GM18951 (cell line): ENCODE data around the gene ZNF689.
A peak's percentile ranks its signal among the peaks of the same experiment; 100 is the strongest.

Experiments used
- POLR2A ChIP-seq: IDR thresholded peaks from 4 replicates; pipeline ENCODE4 v1.6.1; 2011; ENCODE audit warnings: mild to moderate bottlenecking; ENCODE audit not compliant: insufficient read length, insufficient read depth; ENCODE audit errors: extremely low read depth
- in situ Hi-C: fragments of 300-500 bp; cut with MboI; formaldehyde crosslinking; loops from one replicate; pipeline ENCODE4 v1.12.0; 2022; ENCODE audit warnings: low sequenced_read_pairs, mixed read lengths, inconsistent platforms; ENCODE audit not compliant: unreplicated experiment

Gene ZNF689

GRCh38 chr16:30609926-30610839 is at the start of gene ZNF689:
Gene ZNF689, minus strand, starts transcription at chr16:30610389. Its CDS starts 348 bp downstream, at chr16:30610041.
- TF ChIP-seq POLR2A, result peak; percentile 71
- in situ Hi-C loops, result no loop called here

GRCh38 chr16:30658731-30659506 is 48.7 kb upstream of the ZNF689 start:
- peak; percentile 40 for TF ChIP-seq POLR2A
- in situ Hi-C loops, result no loop called here

DNA sequence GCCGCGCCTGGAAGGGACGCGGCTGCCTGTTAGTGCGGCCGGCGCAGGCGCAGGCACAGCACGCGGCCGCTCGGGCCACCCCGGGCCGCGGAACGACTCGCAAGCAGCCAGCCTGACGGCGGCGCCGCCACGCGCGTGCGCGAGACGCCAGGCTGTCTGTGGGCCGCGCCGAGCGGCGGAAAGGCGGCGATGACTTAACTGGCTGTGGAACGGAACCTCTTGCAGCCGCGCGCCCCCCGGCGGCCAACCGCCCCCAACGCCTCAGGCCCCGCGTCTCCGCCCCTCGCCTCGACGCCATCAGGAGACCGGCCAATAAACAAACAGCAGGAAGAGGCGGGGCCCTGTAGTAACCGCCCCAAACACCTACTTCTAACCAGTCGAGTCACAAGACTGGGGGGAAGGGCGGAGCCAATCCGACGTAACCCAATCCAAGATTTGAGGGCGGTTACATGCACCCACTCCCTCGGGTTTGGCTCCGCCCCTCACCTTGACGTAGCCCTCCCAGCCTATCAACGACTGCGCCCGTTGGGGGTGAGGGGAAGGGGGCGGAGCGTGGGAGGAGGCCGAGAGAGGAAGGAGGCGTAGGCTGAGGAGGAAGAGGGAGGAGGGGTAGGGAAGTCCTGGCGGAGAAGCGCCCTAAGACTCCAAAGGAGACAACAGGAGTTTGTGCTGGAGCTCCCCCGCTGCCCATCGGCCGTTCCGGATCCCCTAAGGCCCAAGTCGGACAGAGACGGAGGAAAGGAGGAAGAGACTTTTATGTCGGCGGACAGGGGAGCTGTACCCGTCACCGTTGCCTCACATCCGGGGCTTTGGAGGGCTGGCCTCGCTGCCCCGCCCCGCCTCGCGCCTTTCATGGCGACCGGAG is 47.9 kb upstream of the ZNF689 start, which contains the start of gene FBRS:
Gene FBRS, plus strand, starts transcription at position 566 of the 865 bp plus-strand sequence. CDS start 1,088 bp downstream, outside the sequence.
- in situ Hi-C loops, result no loop called here
- peak; percentile 82 for TF ChIP-seq POLR2A

- TF ChIP-seq POLR2A, result no peak
These were observed 47.0 kb upstream of the ZNF689 start for GRCh38 chr16:30656974-30657865.

GRCh38 chr16:30656388-30656787 is 46.2 kb upstream of the ZNF689 start:
- in situ Hi-C loops, result no loop called here
- no peak for TF ChIP-seq POLR2A

More at GRCh38 chr16:30656974-30657865, 47.0 kb upstream of the ZNF689 start:
- in situ Hi-C loops, result no loop called here

DNA sequence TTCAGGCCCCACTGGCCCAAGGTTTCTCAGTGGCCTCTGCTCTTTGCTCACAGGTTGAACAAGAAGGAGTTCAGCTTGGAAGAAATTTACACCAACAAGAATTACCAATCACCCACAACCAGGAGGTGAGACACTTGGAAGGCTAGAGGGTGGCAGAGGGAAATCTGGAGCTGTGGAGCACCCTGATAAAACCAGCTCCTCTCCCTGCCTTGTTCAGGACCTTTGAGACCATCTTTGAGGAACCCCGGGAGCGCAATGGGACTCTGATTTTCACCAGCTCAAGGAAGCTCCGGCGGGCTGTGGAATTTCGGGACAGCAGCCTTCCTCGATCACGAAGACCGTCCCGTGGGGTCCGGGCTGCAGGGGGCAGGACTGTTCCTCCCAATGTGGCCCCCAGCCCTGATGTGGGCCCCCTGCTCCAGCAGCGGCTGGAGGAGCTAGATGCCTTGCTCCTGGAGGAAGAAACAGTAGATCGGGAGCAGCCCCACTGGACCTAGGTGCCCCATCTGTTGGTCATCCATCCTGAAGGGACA is 45.7 kb upstream of the ZNF689 start:
- in situ Hi-C loops, result no loop called here
- no peak for TF ChIP-seq POLR2A

GRCh38 chr16:30654856-30655255 is 44.7 kb upstream of the ZNF689 start:
- in situ Hi-C loops, result no loop called here
- TF ChIP-seq POLR2A, result no peak

- in situ Hi-C loops, result no loop called here
- TF ChIP-seq POLR2A, result no peak
These were observed 42.5 kb upstream of the ZNF689 start for GRCh38 chr16:30652718-30653117.

- in situ Hi-C loops, result no loop called here
- TF ChIP-seq POLR2A, result no peak
These were observed 41.8 kb upstream of the ZNF689 start for GRCh38 chr16:30652005-30652296.

DNA sequence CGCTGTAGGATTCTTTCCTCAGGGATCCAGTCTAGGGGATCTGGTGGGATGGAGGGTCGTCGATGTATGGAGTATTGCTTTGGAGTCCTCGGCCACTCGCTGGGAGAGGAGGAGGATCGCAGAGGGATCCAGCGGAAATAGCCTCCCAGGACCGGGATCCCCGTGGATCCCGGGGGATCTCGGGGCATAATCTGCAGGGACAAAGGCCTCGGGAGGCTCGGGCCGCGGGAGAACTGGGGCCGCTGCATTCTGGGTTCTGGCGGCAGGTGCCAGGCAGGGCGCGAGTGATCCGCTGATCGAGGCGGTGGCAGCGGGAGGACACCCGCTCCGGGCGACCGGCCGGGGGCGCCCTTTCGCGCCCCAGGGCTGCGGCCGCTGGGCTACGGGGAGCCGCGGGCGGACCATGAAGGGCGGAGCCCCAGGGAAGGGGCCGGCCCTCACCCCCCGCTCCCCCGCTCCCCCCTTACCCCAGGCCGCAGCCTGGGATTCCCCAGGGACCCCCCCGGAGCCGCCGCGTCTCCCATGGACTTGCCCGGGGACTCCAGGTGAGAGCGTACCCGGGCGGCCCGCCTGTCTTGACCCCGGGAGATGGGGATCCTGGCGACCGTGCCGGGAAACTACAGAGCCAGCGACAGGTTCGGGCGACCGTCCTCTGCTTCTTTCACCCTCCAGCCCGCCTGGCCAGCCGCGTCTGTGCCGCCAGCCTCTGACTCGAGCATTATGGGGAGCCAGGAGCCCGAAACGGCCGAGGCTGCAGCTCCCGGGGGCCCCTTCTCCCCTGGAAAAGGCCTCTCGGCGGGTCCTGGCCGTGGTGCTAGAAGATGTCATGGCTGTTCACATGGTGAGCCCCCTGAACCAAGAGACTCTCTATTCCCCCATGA is 41.2 kb upstream of the ZNF689 start:
- in situ Hi-C loops, result no loop called here

More for the DNA sequence above, 41.2 kb upstream of the ZNF689 start:
- peak; percentile 53 for TF ChIP-seq POLR2A
